SH-SY5Y (cell line): Measurements from ENCODE around the gene TMEM132C.

Experiments
- GATA2 ChIP-seq: IDR thresholded peaks from 2 replicates; pipeline ENCODE4 v1.6.1; 2011; ENCODE audit warnings: mild to moderate bottlenecking, low read depth, low read length
- GATA3 ChIP-seq: IDR thresholded peaks from 2 replicates; pipeline ENCODE4 v1.6.1; 2011; ENCODE audit warnings: low read depth, mild to moderate bottlenecking, low read length, moderate library complexity

TMEM132C gene

GRCh38 chr12:128727999-128728398 lies 461.0 kb downstream of the TMEM132C start:
- TF ChIP-seq GATA2: no peak
- TF ChIP-seq GATA3: no peak

- TF ChIP-seq GATA2 (no peak), GATA3 (no peak)
Observed at GRCh38 chr12:128729628-128730121, 462.7 kb downstream of the TMEM132C start.

DNA sequence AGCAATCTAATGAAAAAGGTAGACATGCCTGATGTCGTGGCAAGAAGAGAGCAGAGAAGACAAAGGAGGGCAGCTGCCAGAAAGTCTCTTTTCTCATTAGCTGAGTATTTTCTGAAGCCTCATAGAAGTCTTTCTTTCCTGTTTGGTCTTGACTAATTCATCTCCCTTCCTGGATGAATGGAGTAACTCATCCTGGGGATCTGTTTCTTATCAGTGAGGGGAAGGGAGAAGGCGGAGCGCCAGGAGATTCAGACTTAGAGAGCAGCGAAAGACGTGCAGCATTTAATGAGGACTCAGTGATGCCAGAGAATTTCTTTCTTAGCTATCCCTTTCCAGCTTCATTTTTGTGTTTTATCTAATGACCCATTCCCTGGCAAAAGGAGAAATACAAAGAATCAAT lies 467.4 kb downstream of the TMEM132C start:
- TF ChIP-seq GATA3: no peak
- no peak for TF ChIP-seq GATA2

GRCh38 chr12:128737292-128737966 lies 470.5 kb downstream of the TMEM132C start:
- TF ChIP-seq GATA3 (no peak), GATA2 (no peak)

DNA sequence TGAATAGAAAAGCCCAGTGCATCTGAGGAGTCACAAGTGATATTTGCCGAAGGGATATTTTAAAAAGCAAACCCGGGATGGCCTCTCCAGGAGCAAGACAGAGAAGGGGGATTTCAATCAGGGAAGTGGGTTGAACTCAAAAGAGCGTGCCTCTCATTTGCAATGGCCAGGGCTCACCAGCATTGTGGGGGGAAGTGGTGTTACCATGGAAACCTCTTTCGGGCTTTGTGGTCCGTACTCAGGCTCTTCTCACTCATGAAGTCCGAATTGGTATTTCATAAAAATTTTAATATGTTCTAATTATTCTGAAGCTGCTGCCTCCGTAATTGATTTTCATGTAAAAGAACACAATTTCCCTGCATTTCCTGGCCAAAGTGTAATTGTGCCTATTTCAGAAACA lies 476.9 kb downstream of the TMEM132C start:
- TF ChIP-seq GATA2: no peak
- no peak for TF ChIP-seq GATA3

DNA sequence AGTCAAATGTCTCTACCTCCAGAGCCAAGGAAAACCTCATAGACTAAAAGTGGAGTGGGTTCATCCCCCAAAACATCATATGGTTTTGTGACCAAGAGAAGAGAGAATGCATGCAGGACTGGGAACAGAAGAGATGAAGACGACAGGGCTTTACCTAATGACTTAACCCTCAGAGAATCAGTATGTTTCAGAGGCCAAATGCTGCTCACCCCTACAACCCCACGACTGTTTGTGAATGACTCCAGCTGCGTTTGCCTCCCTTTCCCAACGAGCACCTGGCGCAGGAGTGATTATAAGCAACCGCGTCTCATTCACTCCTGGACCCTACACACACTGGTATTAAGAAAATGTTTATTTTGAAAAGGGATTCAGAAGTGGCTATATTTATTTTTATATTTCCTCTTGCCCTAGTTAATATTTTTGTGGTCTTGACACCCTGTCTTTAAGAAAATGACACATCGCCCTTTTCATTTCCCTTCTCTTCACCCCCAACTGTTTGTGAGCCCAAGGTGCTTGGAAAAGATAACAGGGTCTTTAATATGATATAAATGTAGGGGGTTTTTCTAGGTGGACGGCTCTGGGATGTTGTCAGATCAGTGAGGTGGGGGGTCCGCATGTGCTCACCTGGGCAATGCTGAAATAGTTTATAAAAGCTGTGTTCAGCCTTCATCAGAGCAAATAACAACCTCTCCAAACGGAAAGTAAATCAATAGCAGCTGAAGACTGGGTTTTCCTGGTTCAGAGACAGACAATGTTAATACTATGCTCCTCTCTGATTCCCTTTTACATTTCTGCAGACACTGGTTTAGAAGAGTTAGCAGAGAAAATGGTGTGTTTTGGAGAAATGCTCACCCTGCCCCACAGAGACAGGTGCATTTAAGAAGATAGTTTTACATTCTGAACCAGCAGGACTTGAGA lies 479.1 kb downstream of the TMEM132C start:
- no peak for TF ChIP-seq GATA2
- TF ChIP-seq GATA3: no peak

- TF ChIP-seq GATA2 (no peak), GATA3 (no peak)
Observed at GRCh38 chr12:128747441-128747840, 480.5 kb downstream of the TMEM132C start.

DNA sequence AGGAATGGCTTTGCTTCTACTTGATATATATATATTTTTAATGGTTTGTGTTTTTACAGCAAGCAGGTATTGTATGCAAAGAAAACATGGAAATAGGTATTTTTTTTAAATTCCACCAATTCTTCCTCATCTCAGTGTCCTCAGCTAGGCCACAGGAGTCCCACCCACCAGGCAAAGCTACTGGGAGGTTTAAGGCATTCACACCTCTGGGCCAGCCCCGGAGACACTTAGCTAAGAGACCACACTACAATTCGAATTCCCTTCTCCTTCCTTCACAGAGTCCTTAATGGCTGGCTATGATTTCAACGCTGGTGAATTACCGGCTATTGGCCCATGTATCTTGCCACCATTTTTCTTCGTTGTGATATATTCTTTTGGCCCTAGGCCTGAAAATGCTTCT lies 485.4 kb downstream of the TMEM132C start:
- TF ChIP-seq GATA3 (no peak), GATA2 (no peak)

GRCh38 chr12:128753438-128753837 lies 486.5 kb downstream of the TMEM132C start:
- TF ChIP-seq GATA2 (no peak), GATA3 (no peak)

- TF ChIP-seq GATA2 (no peak), GATA3 (no peak)
Observed at GRCh38 chr12:128754275-128754674, 487.3 kb downstream of the TMEM132C start.

DNA sequence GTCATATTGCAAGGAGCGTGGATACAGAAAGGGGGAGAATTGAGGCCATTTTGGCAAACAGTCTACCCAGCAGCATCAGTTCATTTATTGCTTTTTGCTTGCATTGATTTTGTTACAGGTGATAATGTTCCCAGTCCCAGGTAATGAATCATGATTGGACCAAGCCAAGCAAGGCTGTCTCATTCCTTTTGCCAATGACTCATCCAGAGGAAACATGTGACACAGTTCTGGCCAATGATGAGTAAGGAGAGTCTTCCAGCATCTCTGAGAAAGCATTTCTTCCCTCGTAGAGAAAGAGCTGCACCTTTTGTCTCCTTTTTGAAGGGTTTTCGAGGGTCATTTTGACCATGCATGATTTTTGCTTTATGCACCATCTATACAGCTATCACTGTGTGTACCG lies 488.6 kb downstream of the TMEM132C start:
- TF ChIP-seq GATA3 (no peak), GATA2 (no peak)
